ENCODE results near the gene BUD23. TPM values are rescaled to one million over a fixed set of nuclear protein-coding genes. Genes with fewer than 3 reads are reported as not detected.

The BUD23 gene
- total and polyA plus RNA-seq, 9 of the 15 experiments (the other 6 are each of a cell fraction or from before 2014, with no cell fraction given): 79.5 to 270 (median 150) TPM

- intact Hi-C loops (cut with micrococcal nuclease) (no loop called here), in situ Hi-C loops (cut with MboI) (loop anchor here (5.0 kb wide), 1 partner anchor 116 kb away; no protein-coding TSS in a partner anchor)
- TF ChIP-seq CREBBP (IDR thresholded peaks at IDR 0.05; ENCODE audit: low read depth, low read length) (no peak), POU5F1 (IDR thresholded peaks at IDR 0.05; ENCODE audit: borderline replicate concordance, low read depth, low read length, partially characterized antibody) (no peak), CHD7 (IDR thresholded peaks at IDR 0.05; ENCODE audit: low read depth, low read length) (no peak), XRCC3 (IDR thresholded peaks at IDR 0.05) (no peak), HSF4 (CRISPR knock-in tag; IDR thresholded peaks at IDR 0.05; ENCODE audit: borderline replicate concordance) (no peak)
- no peaks in the 10 kb centered on the region for H3K9me3 ChIP-seq (replicated peaks; ENCODE audit: control insufficient read depth, insufficient read depth, low read depth, low read length)
- peaks cover 4% of the 10 kb centered on the region for H3K9me1 ChIP-seq (ENCODE audit: control insufficient read depth, insufficient read depth, low read length)
- no peak for DNase-seq (ENCODE audit: extremely low read depth in 1 of 4, low spot score in 3 of 4)
- POLR2A ChIA-PET: no interaction called here
- H3K27ac ChIP-seq (ENCODE audit: extremely low read depth, low read depth, low read length): no peak overlapping the region
- BruUV-seq (replicated peaks): no TSS peak
- no peak overlapping the region for H3K4me3 ChIP-seq
- CTCF ChIA-PET (ENCODE audit: low intra/inter-chr PET ratio): no interaction called here
- H3K9ac ChIP-seq (ENCODE audit: insufficient read depth in 1 of 2, low read depth in 2 of 2, low read length in 2 of 2): no peak overlapping the region
- H3K4me2 ChIP-seq (ENCODE audit: insufficient read depth, low read length): no peak overlapping the region
- H3K79me2 ChIP-seq (ENCODE audit: control insufficient read depth, insufficient read depth, low read length): peaks cover 19% of the 10 kb centered on the region
- no peak overlapping the region for H2AFZ ChIP-seq (ENCODE audit: low read depth, low read length)
- WGBS (ENCODE audit: insufficient coverage, low coverage, missing lambda C conversion rate): 57% methylated on average over 5 of the region's 5 CpGs
- no peak for ATAC-seq
- peak; percentile 69 for FAIRE-seq
- peaks cover 14% of the 10 kb centered on the region; the same call in 1 of the 2 replicates for H4K20me1 ChIP-seq (replicated peaks; ENCODE audit: control insufficient read depth, insufficient read depth, low read length)
- peaks cover 13% of the 10 kb centered on the region for H3K36me3 ChIP-seq (ENCODE audit: control insufficient read depth, insufficient read depth, low read length)
- H3K4me1 ChIP-seq (replicated peaks in 1 of 2; ENCODE audit: control insufficient read depth in 2 of 2, insufficient read depth in 2 of 2, low read length in 2 of 2): peaks cover 2 to 42% of the 10 kb centered on the region in 2 experiments; a peak in 4 of 5 replicates
- no peaks in the 10 kb centered on the region for H3K27me3 ChIP-seq (ENCODE audit: control insufficient read depth in 2 of 2, insufficient read depth in 2 of 2, low read length in 2 of 2)
Observed at GRCh38 chr7:73741600-73741999, 58.2 kb downstream of the BUD23 start.
